Islet of Langerhans (tissue), 1 donor: ENCODE measurements around the gene AGFG2.

Source experiments
- FAIRE-seq: peaks from one replicate; lab custom pipeline; 2011; peaks lifted over from hg19 to GRCh38; lab: Jason Lieb, UNC

The AGFG2 gene

DNA sequence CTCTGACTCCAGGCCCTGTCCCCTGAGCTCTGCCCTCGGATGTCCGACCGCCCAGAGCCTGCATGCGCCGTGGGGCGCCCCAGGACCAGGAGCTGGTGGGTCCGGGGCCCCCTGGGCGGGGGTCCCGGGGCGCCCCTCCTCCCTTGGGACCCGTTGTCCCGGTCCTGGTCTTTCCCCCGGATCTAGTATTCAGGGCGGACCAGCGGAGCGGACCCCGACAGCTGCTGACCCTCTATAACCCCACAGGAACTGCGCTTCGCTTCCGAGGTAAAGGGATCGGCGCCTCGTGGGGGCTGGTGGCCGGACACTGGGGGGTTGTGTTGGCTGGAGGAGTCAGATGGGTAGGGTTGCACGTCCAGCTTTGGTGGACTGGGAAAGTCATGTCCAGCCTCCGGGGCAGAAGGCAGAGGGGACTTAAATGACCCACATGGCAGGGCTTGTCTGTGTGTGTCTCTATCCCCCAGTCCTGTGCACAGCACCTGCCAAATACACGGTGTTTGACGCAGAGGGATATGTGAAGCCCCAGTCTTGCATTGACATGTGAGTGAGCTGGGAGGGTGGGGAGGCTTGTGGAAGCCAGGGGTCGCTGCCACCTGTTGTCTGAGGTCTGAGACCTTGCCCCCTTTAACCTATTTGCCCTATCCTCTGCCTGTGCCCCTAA lies 73.9 kb downstream of the AGFG2 start:
- FAIRE-seq: no peak

DNA sequence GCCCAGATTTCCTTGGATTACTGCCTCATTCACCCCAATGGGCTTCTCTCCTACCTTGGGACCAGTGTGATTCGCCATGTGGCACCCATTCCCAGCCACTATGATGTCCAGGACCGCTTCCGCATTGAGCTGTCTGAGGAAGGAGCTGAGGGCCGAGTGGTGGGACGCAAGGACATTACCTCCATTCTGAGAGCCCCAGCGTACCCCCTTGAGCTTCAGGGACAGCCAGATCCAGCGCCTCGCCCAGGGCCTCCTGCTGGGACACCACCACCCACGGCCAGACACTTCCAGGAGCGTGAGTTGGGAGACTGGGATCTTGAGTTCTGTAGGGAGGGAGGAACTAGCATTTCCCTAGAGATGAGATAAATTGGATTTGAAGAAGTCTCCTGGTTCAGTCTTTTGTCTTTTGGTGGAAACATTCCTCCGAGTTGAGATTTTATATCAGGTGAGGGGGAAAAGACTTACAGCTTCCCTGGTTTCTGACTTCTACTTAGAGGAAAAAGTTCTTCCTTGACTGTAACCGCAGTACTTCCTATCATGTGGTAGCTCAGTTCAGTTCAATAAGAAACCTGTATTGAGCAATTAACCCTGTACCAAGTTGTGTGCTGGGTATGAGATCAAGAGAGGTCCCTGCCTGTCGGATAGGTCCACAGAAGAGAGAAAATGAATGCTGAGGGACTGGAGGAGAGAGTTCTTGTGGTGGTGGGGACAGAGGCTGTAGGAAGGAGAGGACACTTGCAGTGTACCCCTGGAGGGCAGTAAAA lies 74.6 kb downstream of the AGFG2 start:
- no peak for FAIRE-seq

DNA sequence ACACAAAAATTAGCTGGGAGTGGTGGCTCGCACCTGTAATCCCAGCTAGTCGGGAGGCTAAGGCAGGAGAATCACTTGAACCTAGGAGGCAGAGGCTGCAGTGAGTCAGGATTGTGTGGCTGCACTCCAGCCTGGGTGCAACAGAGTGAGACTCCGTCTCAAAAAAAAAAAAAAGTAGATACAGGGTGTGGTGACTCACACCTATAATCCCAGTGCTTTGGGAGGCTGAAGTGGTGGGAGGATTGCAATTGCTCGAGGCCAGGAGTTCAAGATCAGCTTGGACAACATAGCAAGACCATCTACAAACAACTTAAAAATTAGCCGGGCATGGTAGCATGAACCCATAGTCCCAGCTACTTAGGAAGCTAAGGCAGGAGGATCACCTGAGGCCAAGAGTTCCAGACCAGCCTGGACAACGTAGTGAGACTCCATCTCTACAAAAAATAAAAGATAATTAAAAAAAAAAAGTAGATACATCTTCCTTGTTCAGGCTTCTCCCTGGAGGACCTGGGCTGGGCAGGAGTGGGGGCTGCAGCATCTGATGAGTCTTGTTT lies 75.4 kb downstream of the AGFG2 start:
- no peak for FAIRE-seq
